NCI-H1436 treated with DMSO at 0.1 percent for 48 hours (cell line): ENCODE results near the gene C14orf119.
"Not testable (repeated sequence)": the region's sequence is repeated elsewhere in the genome, so short reads cannot be mapped to it uniquely, and the experiment has no call there.

Experiments
- DNase-seq: peaks from one replicate; lab custom pipeline; 2025; lab: John Stamatoyannopoulos, UW

C14orf119 gene

GRCh38 chr14:23089498-23090253, 5.6 kb upstream of the C14orf119 start:
- no peak for DNase-seq

GRCh38 chr14:23090254-23090636, 5.1 kb upstream of the C14orf119 start:
- DNase-seq: no peak

GRCh38 chr14:23091294-23092225, 3.7 kb upstream of the C14orf119 start:
- no peak for DNase-seq

GRCh38 chr14:23093104-23093503, 2.2 kb upstream of the C14orf119 start:
- DNase-seq: no peak

GRCh38 chr14:23093526-23093925, 1.8 kb upstream of the C14orf119 start:
- DNase-seq: no peak

GRCh38 chr14:23093991-23094665, 1.2 kb upstream of the C14orf119 start:
- DNase-seq: no peak

- no peak for DNase-seq
These were observed 574 bp upstream of the C14orf119 start, which contains the start of gene ACIN1 for GRCh38 chr14:23094666-23095195. TSS of gene ACIN1 (minus strand) at chr14:23095136. CDS start at chr14:23095112, 24 bp downstream.

- no peak for DNase-seq
These were observed 2.5 kb downstream of the C14orf119 start for GRCh38 chr14:23097786-23098185.

GRCh38 chr14:23099212-23099861, 4.0 kb downstream of the C14orf119 start:
- no peak for DNase-seq

- DNase-seq: no peak
These were observed 6.1 kb downstream of the C14orf119 start for GRCh38 chr14:23101213-23101970.

GRCh38 chr14:23101986-23102625, 6.8 kb downstream of the C14orf119 start:
- no peak for DNase-seq

- DNase-seq: no peak
These were observed 7.5 kb downstream of the C14orf119 start for GRCh38 chr14:23102801-23103200.

- DNase-seq: no peak
These were observed 8.3 kb downstream of the C14orf119 start for GRCh38 chr14:23103581-23103980.

GRCh38 chr14:23104070-23104590, 8.8 kb downstream of the C14orf119 start:
- DNase-seq: no peak

GRCh38 chr14:23104591-23105347, 9.5 kb downstream of the C14orf119 start, which contains the start of gene CIROP:
TSS of gene CIROP (minus strand) at chr14:23104989. CDS start at chr14:23104920, 69 bp downstream.
- no peak for DNase-seq

- no peak for DNase-seq
These were observed 10.1 kb downstream of the C14orf119 start for GRCh38 chr14:23105348-23105824.

GRCh38 chr14:23106747-23107045, 11.4 kb downstream of the C14orf119 start:
- no peak for DNase-seq

GRCh38 chr14:23107620-23108019, 12.3 kb downstream of the C14orf119 start:
- not testable (repeated sequence) for DNase-seq

- DNase-seq: not testable (repeated sequence)
These were observed 12.9 kb downstream of the C14orf119 start for GRCh38 chr14:23108169-23108568.
